ENCODE results near the gene EID2.

Gene EID2, protein sequence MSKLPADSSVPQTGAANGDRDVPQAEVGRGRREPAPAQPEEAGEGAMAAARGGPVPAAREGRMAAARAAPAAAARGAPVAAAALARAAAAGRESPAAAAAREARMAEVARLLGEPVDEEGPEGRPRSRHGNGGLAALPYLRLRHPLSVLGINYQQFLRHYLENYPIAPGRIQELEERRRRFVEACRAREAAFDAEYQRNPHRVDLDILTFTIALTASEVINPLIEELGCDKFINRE

DNA sequence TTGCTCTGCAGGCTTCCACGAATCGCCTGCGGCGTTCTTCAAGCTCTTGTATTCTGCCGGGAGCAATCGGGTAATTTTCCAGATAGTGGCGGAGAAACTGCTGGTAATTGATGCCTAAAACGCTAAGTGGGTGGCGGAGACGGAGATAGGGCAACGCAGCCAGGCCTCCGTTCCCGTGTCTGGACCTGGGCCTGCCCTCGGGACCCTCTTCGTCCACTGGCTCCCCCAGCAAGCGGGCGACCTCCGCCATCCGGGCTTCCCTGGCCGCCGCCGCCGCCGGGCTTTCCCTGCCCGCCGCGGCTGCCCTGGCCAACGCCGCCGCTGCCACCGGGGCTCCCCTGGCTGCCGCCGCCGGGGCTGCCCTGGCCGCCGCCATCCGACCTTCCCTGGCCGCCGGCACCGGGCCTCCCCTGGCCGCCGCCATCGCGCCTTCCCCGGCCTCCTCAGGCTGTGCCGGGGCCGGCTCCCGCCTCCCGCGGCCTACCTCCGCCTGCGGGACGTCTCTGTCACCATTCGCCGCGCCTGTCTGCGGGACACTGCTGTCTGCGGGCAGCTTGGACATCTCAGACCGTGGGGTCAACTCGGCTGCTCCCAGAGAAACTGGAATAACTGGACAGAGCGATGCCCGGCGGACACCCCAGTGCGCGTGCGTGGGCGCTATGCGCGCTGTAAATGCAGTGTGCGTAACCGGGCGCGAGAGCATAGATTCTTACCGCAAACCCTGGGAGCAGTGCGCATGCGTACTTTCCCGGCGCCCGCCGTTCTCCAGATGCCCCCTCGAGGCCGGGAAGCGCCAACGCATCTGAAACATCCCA lies at the start of gene EID2:
EID2 (minus strand) TSS at position 644 of the 815 bp plus-strand sequence; CDS start at position 562, 82 bp downstream.
- H3K9ac ChIP-seq (ENCODE audit: low read depth, low read length): peak within 1 kb of the TSS; percentile 85
- H3K27ac ChIP-seq (ENCODE audit: low read depth, low read length): peak within 1 kb of the TSS; percentile 83
- no peaks in the 10 kb centered on the region for H3K9me3 ChIP-seq (ENCODE audit: control insufficient read depth, insufficient read depth, low read length)
- no peaks in the 10 kb centered on the region for H3K36me3 ChIP-seq (ENCODE audit: control insufficient read depth, insufficient read depth, low read length)
- peak within 1 kb of the TSS; percentile 96 for H3K4me3 ChIP-seq (ENCODE audit: low read depth, low read length)
- no peaks in the 10 kb centered on the region for H3K27me3 ChIP-seq (ENCODE audit: control insufficient read depth, insufficient read depth, low read length)
- peaks cover 10% of the 10 kb centered on the region for H3K4me1 ChIP-seq (ENCODE audit: control insufficient read depth, insufficient read depth, low read length)

DNA sequence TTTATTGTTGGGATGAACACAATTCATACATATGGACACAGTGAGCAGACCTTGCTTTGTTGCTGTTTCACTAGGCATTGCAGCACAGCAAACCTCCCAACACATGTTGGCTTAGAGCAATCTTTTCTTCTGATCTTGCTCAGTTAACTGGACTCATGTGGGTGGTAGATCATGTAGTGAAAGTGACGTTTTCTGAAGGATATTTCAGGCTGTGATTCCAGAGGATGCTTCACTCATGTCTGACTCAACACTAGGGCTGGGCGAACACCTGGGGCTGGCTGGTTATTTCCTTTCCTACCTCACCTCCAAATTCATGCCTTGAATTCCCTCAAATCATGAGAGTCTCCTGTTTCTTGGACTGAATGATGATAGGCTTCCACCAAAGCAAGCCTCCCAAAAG lies 48.1 kb upstream of the EID2 start:
- Histone ChIP-seq H3K9ac (ENCODE audit: low read depth, low read length) (no peak overlapping the region), H3K4me3 (ENCODE audit: low read depth, low read length) (no peak overlapping the region), H3K4me1 (ENCODE audit: control insufficient read depth, insufficient read depth, low read length) (no peaks in the 10 kb centered on the region), H3K27me3 (ENCODE audit: control insufficient read depth, insufficient read depth, low read length) (0 out of 2 replicates have a peak, but pooled peaks cover 3% of the 10 kb centered on the region), H3K27ac (ENCODE audit: low read depth, low read length) (no peak overlapping the region), H3K36me3 (ENCODE audit: control insufficient read depth, insufficient read depth, low read length) (no peaks in the 10 kb centered on the region), H3K9me3 (ENCODE audit: control insufficient read depth, insufficient read depth, low read length) (no peaks in the 10 kb centered on the region)

DNA sequence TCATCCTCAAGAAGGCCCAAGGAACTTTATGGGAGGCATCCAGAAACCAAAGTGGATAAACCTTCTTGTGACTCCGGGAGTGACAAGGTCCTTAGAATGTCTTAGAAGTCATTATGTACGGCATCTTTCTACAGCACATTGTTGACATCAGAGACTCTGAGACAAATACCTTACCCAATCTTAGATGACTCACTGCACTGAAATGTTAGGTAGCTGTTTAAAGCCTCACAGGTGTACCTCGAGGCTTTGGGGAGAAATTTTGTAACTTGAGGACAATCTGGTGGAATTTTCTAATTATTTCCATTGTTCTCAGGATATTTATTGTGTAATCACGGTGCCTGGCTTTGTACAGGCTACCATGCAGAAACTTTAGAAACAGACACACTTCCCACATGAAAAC lies 47.5 kb upstream of the EID2 start:
- Histone ChIP-seq H3K27me3 (ENCODE audit: control insufficient read depth, insufficient read depth, low read length) (0 out of 2 replicates have a peak, but pooled peaks cover 3% of the 10 kb centered on the region), H3K9ac (ENCODE audit: low read depth, low read length) (no peak overlapping the region), H3K27ac (ENCODE audit: low read depth, low read length) (no peak overlapping the region), H3K36me3 (ENCODE audit: control insufficient read depth, insufficient read depth, low read length) (no peaks in the 10 kb centered on the region), H3K4me1 (ENCODE audit: control insufficient read depth, insufficient read depth, low read length) (no peaks in the 10 kb centered on the region), H3K9me3 (ENCODE audit: control insufficient read depth, insufficient read depth, low read length) (no peaks in the 10 kb centered on the region), H3K4me3 (ENCODE audit: low read depth, low read length) (no peak overlapping the region)

DNA sequence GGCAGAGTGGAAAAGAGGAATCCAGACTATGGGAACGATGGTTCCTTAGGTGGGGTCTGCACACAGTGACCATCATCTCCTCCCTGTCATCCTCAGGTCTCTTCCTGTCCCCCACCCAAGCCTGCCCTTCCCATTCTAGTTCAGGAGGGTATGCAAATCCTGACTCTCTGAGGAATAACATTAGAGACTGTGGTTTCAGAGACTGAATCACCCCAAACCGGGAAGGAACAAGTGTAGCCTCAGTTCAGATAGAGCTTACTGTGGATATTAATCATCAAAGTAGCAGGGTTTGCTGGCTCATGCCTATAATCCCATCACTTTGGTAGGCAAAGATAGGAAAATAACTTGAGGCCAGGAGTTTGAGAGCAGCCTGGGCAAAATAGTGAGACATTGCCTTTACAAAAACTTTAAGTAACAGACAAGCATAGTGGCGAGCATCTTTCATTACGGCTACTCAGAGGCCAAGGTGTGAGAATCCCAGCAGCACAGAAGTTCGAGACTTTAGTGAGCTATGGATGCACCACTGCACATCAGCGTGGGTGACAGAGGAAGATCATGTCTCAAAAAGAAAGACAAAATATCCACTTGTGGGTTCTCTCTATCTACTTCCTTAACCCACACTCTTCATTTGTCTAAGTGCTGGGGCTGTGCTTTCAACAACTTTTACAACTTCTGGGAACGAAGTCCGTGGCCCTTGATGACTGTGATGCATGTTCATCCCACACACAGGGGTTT lies 43.1 kb upstream of the EID2 start:
- no peak overlapping the region for H3K4me3 ChIP-seq (ENCODE audit: low read depth, low read length)
- H3K9ac ChIP-seq (ENCODE audit: low read depth, low read length): no peak overlapping the region
- no peaks in the 10 kb centered on the region; the same call in 1 of the 2 replicates for H3K9me3 ChIP-seq (ENCODE audit: control insufficient read depth, insufficient read depth, low read length)
- H3K4me1 ChIP-seq (ENCODE audit: control insufficient read depth, insufficient read depth, low read length): no peaks in the 10 kb centered on the region
- no peak overlapping the region for H3K27ac ChIP-seq (ENCODE audit: low read depth, low read length)
- H3K27me3 ChIP-seq (ENCODE audit: control insufficient read depth, insufficient read depth, low read length): no peaks in the 10 kb centered on the region
- no peaks in the 10 kb centered on the region for H3K36me3 ChIP-seq (ENCODE audit: control insufficient read depth, insufficient read depth, low read length)

DNA sequence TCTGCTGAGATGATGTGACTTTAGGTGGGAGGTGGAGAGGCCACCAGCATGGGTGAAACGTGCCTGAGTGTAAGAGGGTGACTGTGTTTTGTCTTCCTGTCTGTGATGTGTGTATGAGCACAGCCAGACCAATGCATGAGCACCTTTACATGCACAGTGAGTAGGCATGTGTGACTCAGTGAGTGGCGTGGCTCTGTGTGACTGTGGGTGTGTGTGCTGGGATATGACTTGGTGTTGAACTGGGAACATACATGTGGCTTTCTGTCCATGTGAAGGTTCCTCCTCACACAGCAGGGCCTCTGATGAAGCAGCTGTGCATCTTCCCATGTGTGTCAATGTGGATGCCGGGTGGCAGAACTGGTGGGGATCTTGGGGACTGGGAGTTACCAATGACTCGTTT lies 42.5 kb upstream of the EID2 start:
- Histone ChIP-seq H3K4me3 (ENCODE audit: low read depth, low read length) (no peak overlapping the region), H3K36me3 (ENCODE audit: control insufficient read depth, insufficient read depth, low read length) (no peaks in the 10 kb centered on the region), H3K27ac (ENCODE audit: low read depth, low read length) (no peak overlapping the region), H3K9ac (ENCODE audit: low read depth, low read length) (no peak overlapping the region), H3K4me1 (ENCODE audit: control insufficient read depth, insufficient read depth, low read length) (no peaks in the 10 kb centered on the region), H3K27me3 (ENCODE audit: control insufficient read depth, insufficient read depth, low read length) (no peaks in the 10 kb centered on the region), H3K9me3 (ENCODE audit: control insufficient read depth, insufficient read depth, low read length) (no peaks in the 10 kb centered on the region; the same call in 1 of the 2 replicates)

DNA sequence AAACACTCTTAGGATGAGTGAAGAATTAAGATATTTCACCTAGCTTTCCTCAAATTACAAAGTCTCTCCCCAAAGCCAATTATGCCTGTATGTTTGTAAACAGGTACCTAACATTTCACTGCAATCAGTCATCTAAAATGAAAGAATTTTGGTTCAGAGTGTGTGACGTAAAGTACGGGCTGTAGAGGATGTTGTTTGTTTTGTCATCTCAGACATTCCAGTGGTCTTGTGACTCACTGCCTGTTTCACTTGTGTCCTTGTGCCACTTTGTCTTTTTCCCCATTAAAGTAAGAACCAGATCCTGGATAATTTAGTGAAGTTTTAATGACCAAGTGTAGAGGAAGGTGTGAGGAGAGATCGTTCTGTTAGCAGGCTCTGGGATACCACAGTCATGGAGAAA lies 28.6 kb upstream of the EID2 start:
- H3K4me3 ChIP-seq (ENCODE audit: low read depth, low read length): no peak overlapping the region
- H3K9ac ChIP-seq (ENCODE audit: low read depth, low read length): no peak overlapping the region
- no peak overlapping the region for H3K27ac ChIP-seq (ENCODE audit: low read depth, low read length)
- peaks cover 7% of the 10 kb centered on the region; the same call in 1 of the 2 replicates for H3K9me3 ChIP-seq (ENCODE audit: control insufficient read depth, insufficient read depth, low read length)
- H3K36me3 ChIP-seq (ENCODE audit: control insufficient read depth, insufficient read depth, low read length): no peaks in the 10 kb centered on the region
- H3K4me1 ChIP-seq (ENCODE audit: control insufficient read depth, insufficient read depth, low read length): no peaks in the 10 kb centered on the region
- H3K27me3 ChIP-seq (ENCODE audit: control insufficient read depth, insufficient read depth, low read length): no peaks in the 10 kb centered on the region

DNA sequence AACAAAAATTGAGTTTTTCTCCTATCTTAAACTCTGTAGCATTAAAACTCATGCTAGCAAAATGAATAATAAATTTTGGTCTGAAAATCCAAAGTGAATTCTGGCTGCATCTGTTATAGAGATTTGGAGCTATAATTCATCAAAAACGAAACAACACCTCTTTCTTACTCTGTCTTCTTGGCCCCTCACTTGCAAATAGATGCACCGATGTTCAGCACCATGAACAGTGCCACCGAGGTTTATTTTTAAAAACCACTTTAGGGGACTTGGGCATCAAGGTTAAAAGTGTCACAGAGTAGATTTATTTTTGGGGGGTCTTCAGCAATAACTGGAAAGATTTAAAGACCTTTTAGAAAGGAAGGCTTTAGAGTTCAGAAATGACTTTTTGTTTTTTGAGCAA lies 26.1 kb upstream of the EID2 start:
- no peak overlapping the region for H3K27ac ChIP-seq (ENCODE audit: low read depth, low read length)
- H3K9ac ChIP-seq (ENCODE audit: low read depth, low read length): no peak overlapping the region
- H3K4me3 ChIP-seq (ENCODE audit: low read depth, low read length): no peak overlapping the region
- H3K4me1 ChIP-seq (ENCODE audit: control insufficient read depth, insufficient read depth, low read length): no peaks in the 10 kb centered on the region
- H3K27me3 ChIP-seq (ENCODE audit: control insufficient read depth, insufficient read depth, low read length): no peaks in the 10 kb centered on the region
- no peaks in the 10 kb centered on the region for H3K9me3 ChIP-seq (ENCODE audit: control insufficient read depth, insufficient read depth, low read length)
- no peaks in the 10 kb centered on the region for H3K36me3 ChIP-seq (ENCODE audit: control insufficient read depth, insufficient read depth, low read length)

DNA sequence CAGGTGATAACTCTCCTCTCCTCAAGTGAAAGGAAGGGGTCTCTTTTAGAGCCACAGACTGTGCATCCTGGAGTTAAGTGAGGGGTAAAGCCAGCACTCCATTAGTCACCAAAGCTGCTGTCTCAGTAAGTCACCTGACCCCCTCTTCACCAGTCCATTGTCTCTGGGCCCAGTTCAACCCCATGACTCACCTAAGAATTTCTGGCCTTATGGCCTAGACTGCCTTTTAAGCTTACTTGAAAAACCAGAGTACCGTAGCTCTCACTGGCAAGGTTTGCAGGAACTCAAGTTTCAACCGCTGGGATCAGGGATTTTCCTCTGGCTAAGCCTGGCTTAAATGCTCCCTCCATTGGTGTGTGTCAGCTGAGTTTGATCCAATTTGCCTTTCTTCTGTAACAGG lies 23.4 kb upstream of the EID2 start:
- no peaks in the 10 kb centered on the region for H3K9me3 ChIP-seq (ENCODE audit: control insufficient read depth, insufficient read depth, low read length)
- H3K36me3 ChIP-seq (ENCODE audit: control insufficient read depth, insufficient read depth, low read length): no peaks in the 10 kb centered on the region
- no peaks in the 10 kb centered on the region for H3K4me1 ChIP-seq (ENCODE audit: control insufficient read depth, insufficient read depth, low read length)
- H3K4me3 ChIP-seq (ENCODE audit: low read depth, low read length): no peak overlapping the region
- H3K9ac ChIP-seq (ENCODE audit: low read depth, low read length): no peak overlapping the region
- H3K27ac ChIP-seq (ENCODE audit: low read depth, low read length): no peak overlapping the region
- H3K27me3 ChIP-seq (ENCODE audit: control insufficient read depth, insufficient read depth, low read length): no peaks in the 10 kb centered on the region

DNA sequence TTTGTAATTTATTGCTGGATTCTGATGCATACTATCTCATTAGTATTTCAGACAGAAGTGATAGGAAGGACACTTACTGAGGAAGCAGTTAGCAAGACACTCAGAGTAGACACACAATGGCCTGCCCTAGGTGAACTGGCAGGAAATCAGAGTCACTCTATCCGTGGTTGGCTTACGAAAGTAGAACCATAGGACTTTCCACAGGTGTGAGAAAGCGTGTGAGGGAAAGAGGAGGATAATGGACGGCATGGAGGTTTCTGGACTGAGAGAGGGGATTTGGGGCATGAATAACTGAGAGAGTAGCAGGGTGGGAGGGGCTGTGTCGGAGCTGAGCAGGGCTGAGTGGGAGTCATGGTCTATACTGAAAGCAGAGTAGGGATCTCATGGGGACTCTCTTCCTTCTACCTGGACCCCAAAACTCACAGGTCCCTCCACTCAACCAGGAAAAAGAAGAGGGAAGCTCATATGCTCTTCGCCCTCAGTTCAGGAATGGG lies 18.7 kb upstream of the EID2 start:
- Histone ChIP-seq H3K9me3 (ENCODE audit: control insufficient read depth, insufficient read depth, low read length) (no peaks in the 10 kb centered on the region), H3K36me3 (ENCODE audit: control insufficient read depth, insufficient read depth, low read length) (no peaks in the 10 kb centered on the region), H3K4me1 (ENCODE audit: control insufficient read depth, insufficient read depth, low read length) (no peaks in the 10 kb centered on the region), H3K27me3 (ENCODE audit: control insufficient read depth, insufficient read depth, low read length) (no peaks in the 10 kb centered on the region), H3K9ac (ENCODE audit: low read depth, low read length) (no peak overlapping the region), H3K27ac (ENCODE audit: low read depth, low read length) (no peak overlapping the region), H3K4me3 (ENCODE audit: low read depth, low read length) (no peak overlapping the region)

DNA sequence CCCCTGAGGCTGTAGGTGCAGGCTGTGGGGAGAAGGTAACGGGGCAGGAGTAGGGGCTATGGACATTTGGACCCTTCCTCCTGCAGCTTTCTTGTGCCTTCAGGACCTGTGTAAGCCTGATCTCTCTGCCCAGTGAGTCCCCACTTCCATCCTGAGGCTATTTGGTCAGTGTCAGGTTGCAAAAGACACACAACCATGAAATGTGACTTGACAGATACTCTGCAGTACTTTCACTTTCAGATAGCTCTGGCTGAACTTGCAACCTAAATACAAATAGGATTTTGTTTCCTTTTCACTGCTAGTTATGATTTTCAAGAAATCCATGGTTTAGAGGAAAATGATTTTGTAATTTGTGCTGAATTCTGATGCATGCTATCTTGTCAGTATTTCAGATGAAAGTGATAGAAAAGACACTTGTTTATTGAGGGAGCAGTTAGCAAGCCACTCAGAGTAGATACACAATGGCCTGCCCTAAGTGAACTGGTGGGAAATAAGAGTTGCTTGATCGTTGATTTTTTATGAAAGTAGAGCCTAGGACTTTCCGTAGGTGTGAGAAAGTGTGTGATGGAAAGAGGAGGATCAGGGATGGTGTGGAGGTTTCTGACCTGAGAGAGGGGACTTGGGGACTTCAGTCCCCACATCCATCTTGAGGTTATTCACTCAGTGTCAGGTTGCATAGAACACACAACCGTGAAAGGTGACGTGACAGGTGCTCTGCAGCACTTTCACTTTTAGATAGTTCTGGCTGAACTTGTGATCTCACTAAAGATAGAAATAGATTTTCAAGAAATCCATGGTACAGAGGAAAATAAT lies 18.1 kb upstream of the EID2 start:
- H3K27ac ChIP-seq (ENCODE audit: low read depth, low read length): no peak overlapping the region
- H3K36me3 ChIP-seq (ENCODE audit: control insufficient read depth, insufficient read depth, low read length): no peaks in the 10 kb centered on the region
- H3K4me1 ChIP-seq (ENCODE audit: control insufficient read depth, insufficient read depth, low read length): no peaks in the 10 kb centered on the region
- no peaks in the 10 kb centered on the region for H3K27me3 ChIP-seq (ENCODE audit: control insufficient read depth, insufficient read depth, low read length)
- no peak overlapping the region for H3K9ac ChIP-seq (ENCODE audit: low read depth, low read length)
- H3K9me3 ChIP-seq (ENCODE audit: control insufficient read depth, insufficient read depth, low read length): no peaks in the 10 kb centered on the region
- no peak overlapping the region for H3K4me3 ChIP-seq (ENCODE audit: low read depth, low read length)

Data from HUES48 (cell line).